GM12874 (cell line): ENCODE data around the gene GNG4.

ENCODE experiments used
- TF ChIP-seq, protein P1 (sequence below): IDR thresholded peaks from 2 replicates; pipeline ENCODE4 v1.5.1; 2011; ENCODE audit warnings: low read depth, mild to moderate bottlenecking, control low read depth, low read length, moderate library complexity; ENCODE audit not compliant: insufficient read depth

The GNG4 gene

DNA sequence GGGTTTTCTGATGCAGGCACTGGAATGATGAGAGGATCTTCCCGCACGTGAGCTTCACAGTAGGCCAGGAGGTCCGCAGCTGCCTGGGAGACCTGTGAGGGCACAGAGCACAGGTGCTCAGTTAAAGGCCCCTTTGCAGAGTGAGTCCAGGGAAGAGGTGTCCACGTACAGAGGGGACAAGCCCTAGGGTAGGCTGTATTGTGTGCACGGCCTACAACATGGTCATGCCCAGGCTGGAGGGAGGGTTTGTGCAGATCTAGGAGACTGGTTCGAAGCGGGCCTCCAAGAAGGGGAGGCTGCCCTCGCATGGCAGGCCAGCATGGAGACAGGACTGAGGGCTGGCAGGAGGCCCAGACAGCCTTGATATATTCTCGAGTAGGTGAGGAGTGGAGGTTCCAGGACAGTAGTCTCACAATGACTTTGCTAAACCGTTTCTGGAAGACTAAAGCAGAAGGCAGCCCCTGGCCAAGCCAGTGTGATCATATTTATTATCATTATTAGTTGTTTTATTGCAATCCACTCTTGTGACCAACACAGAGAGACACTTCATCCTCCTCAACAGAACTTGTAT is 97.4 kb downstream of the GNG4 start:
- TF ChIP-seq, protein P1, sequence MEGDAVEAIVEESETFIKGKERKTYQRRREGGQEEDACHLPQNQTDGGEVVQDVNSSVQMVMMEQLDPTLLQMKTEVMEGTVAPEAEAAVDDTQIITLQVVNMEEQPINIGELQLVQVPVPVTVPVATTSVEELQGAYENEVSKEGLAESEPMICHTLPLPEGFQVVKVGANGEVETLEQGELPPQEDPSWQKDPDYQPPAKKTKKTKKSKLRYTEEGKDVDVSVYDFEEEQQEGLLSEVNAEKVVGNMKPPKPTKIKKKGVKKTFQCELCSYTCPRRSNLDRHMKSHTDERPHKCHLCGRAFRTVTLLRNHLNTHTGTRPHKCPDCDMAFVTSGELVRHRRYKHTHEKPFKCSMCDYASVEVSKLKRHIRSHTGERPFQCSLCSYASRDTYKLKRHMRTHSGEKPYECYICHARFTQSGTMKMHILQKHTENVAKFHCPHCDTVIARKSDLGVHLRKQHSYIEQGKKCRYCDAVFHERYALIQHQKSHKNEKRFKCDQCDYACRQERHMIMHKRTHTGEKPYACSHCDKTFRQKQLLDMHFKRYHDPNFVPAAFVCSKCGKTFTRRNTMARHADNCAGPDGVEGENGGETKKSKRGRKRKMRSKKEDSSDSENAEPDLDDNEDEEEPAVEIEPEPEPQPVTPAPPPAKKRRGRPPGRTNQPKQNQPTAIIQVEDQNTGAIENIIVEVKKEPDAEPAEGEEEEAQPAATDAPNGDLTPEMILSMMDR: no peak

DNA sequence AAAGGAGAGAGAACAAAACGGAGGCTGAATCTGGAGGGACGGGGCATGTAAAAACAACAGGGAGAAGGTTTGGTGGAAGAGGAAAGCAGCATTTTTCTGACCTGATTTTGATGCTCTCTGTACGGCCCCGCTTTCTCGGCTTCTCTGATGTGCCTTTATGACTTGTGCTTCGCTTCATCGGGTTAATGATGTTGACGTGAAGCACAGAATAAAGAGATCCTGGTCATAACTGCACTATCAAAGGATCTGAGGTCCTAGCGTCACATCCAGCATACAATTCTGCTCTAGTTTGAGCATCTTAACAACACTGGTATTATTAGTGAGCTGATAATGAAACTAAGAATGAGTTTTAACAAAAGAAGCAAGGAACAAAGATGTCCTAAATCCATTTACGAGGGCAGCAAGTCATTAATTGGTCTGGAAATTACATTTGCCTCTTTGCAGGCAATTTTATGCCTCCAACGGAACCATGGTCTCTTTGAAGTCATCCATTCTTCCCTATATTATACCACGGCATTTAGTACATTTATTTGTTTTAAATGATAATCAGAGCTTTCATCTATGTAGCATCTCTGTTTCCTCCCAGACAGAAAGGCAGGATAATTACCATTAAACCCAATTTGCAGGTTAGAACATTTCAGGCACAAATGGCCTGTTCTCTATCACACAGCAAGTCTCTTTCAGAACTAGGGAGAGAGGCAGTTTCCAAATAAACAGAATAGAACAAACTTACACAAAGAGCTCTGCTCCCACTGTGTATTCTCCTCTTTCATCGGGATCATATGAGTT is 100.0 kb downstream of the GNG4 start:
- TF ChIP-seq, protein P1: no peak

DNA sequence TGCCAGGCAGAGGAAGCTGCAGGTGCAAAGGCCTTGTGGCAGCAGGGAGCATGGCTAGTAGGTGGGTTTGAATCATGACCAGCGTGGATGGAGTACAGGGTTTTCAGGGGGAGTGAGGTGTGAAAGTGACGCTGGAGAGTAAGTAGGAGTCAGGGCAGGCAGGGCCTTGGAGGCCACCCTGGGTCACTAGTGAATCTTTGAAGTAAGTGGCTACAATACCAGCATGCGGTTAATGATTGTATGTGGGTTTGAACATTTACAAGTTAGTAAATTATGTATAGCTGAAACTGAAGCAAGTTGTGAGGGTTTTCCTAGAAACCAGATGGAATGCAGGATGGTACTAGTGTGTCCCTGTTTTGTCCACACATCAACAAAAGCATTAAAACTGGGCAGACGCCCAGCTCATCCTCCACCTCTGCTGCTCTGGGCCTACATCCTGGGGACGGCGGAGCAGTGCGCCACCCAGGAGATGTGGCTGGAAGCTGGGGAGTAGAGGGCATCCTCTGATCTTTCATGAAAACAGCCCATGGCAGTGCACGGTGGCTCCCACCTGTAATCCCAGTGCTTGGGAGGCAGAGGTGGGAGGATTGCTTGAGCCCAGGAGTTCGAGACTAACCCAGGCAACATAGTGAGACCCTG is 104.2 kb downstream of the GNG4 start:
- TF ChIP-seq, protein P1: no peak

DNA sequence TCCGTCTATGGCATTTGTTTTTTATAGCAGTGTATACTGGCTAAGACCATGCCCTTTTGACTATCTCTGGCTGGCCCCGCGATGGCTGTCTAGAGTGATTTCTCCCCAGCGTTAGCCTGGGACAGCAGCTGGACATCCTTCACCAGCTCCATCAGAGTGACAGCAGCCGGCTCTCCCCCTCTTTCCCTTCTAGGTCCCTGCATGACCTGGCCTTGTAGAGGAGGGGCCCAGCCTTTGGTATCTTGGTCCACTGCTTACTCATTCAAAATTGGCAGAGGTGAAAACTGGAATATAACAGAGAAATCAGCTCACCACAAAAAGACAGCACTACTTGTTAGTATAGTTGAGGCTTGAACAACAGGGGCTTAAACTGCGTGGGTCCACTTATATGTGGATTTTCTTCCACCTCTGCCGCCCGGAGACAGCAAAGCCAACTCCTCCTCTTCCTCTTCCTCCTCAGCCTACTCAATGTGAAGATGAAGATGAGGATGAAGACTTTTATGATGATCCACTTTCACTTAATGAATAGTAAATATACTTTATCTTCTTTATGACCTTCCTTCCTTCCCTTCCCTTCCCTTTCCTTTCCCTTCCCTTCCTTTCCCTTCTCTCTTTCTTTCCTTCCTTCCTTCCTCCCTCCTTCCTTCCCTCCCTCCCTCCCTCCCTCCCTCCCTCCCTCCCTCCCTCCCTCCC is 116.0 kb downstream of the GNG4 start:
- TF ChIP-seq, protein P1: no peak

DNA sequence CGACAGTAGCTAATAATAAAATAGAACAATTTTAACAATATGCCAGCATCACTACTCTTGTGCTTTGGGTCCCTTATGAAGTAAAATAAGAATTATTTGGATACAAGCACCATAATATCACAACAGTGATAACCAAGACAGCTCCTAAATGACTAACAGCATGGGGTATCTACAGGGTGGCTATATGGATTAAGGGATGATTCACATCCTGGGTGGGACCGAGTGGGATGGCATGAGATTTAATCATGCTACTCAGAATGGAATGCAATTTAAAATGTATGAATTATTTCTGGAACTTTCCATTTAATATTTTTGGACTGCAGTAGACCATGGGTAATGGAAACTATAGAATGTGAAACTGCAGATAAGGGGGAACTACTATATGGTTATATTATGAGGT is 117.2 kb downstream of the GNG4 start:
- TF ChIP-seq, protein P1: no peak

DNA sequence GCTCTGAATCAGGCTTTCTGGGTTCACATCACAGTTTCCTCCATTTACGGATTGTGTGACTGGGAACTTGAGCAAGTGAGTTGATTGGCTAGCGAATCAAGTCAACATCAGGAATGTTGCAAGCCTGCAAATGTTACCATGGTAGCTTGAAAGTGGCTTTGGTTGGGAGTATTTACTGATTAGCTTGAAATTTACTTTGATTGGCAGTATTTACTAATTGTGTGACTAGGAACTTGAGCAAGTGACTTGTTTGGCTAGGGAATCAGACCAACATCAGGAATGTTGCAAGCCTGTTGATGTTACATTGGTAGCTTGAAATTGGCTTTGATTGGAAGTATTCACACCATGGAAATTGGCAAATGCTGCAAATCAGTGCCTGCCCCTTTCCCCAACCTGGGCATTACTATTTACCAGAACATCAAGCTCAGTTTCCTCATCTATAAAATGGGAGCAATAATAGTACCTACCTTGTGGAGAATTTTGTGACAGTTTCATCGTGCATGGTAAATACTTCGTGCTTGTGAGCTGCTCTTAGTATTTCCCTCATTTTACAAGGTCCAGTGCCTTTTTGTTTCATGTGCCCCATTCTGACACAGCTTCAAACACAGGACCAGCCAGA is 122.3 kb downstream of the GNG4 start:
- TF ChIP-seq, protein P1: no peak

DNA sequence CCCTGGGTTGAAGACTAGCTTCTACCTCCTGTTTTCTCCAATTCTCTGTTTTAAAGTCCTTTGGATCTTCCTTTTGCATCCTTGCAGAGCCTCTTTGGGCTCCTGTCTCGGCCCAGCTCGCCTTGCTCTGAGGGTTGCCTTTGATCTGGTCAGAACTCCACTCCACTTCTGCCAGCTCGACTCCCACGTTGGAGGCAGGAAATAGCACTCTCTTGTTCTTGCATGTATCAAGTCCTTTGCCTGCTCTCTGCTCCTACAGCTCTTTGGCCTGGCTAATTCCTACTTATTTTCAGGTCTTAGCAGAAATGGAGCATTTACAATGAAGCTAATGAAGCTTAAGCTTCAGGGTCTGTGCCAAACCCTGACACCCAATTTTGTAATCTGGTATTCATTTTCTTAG is 124.3 kb downstream of the GNG4 start:
- TF ChIP-seq, protein P1: no peak
